Raji (cell line): Measurements from ENCODE around the gene UNC5A.

Source experiments
- POLR2A ChIP-seq: IDR thresholded peaks from 2 replicates; pipeline ENCODE4 v1.6.1; 2011; ENCODE audit warnings: low read depth, low read length, control low read depth; ENCODE audit not compliant: insufficient read depth

The UNC5A gene

GRCh38 chr5:176778921-176779465 is 31.4 kb upstream of the UNC5A start:
- TF ChIP-seq POLR2A = no peak

GRCh38 chr5:176779537-176779936 is 30.8 kb upstream of the UNC5A start:
- TF ChIP-seq POLR2A = no peak

DNA sequence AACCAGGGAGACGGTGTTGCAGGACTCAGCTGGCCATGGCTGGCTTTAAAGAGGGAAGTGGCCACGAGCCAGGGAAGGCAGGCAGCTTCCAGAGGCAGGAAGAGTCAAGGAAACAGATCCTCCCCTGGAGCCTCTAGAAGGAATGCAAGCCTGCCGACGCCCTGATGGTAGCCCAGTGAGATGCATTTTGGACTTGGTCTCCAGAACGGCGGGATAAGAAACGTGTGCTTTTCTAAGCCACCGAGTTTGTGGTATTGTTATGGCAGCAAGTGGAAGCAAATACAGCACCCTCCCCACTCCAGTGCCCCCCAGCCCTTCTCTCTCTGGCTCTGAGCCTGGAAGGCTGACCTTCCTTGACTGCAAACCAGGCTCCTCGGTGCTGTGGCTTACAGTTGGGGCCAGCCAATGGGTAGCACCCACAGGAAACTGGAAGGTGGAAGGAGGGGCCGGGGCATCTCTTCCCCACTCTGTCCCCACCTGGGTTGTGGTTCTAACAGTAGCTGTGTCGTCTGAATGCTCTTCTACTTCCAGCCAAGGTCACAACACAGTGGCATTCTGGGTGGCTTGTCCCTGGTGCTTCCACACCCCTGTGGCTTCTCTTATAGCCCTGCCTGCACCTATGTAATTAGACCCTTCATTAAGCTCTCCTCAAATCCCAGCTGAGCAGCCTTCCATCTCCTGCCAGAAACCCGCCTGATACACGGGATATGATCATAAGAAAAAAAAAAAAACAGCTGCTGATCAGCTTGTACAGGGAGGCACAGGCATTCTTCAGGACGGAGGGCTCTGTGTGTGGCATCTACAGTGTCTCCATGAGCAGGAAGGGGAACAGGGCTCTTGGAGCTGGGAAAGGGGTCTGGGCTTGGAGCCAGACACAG is 29.9 kb upstream of the UNC5A start:
- no peak for TF ChIP-seq POLR2A

GRCh38 chr5:176781054-176781375 is 29.3 kb upstream of the UNC5A start:
- no peak for TF ChIP-seq POLR2A

GRCh38 chr5:176781638-176782570 is 28.5 kb upstream of the UNC5A start:
- TF ChIP-seq POLR2A = no peak

DNA sequence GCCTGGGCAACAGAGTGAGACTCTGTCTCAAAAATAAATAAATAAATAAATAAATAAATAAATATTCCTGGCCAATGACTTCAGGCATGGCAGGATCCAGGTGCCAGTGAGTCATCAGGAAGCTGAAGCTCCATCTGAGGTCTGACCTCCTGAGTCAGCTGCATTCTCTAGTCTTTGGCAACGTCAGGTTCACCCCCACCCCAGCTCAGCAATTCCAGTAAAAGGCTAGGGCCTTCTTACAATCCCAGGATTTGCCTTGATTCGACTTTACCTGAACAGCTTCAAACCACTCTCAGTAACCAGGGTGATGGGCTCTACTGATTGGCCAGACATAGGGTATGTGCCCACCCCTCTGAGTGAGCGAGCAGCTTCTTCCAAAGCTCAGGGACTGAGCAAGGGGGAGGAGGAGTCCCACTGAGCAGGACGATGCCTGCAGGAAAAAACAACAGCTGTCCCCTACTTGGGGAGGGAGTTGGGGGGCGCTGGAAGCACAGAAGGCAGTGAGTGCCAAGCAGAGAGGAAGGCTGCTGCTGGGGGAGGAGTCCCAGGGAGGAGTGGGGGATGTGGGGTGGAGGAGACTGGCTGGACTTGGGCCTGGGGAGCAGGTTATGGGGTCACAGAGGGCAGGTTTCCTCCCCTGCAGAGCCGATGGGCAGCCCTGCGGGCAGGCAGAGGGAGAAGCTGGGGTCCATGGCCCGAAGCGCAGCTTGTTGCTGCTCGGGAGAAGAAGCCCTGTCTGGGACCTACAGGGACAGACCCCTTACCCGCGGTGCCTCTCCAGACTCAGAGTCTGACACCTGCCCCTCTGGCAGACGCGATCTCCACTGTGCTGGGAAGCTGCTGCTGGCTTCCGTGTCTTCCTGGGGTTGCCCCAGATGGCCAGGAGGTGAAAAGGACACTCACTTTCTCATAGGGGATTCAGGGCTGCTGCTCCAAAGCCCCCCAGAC is 25.9 kb upstream of the UNC5A start:
- no peak for TF ChIP-seq POLR2A

- TF ChIP-seq POLR2A = no peak
Measured at GRCh38 chr5:176785184-176786145, 24.9 kb upstream of the UNC5A start.

DNA sequence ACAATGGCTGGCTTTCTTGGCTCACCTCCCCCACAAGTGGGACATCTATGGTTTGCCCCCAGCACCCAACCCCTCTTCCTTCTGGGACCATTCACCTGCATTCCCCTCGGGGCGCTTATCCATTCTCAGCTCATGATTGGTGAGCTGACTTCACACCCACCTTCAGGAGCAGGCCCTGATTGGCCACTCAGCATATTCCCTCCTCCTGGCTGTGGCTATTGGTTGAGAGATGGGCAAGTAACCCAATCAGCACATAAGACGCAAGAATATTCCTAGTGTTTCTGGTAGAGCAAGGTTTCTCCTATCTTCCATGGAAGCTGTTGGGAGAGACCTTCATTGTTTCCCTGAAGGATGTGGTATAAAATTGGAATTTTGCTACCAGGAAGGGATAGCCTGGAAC is 22.7 kb upstream of the UNC5A start:
- TF ChIP-seq POLR2A = no peak

- TF ChIP-seq POLR2A = no peak
Measured at GRCh38 chr5:176788091-176788490, 22.3 kb upstream of the UNC5A start.

DNA sequence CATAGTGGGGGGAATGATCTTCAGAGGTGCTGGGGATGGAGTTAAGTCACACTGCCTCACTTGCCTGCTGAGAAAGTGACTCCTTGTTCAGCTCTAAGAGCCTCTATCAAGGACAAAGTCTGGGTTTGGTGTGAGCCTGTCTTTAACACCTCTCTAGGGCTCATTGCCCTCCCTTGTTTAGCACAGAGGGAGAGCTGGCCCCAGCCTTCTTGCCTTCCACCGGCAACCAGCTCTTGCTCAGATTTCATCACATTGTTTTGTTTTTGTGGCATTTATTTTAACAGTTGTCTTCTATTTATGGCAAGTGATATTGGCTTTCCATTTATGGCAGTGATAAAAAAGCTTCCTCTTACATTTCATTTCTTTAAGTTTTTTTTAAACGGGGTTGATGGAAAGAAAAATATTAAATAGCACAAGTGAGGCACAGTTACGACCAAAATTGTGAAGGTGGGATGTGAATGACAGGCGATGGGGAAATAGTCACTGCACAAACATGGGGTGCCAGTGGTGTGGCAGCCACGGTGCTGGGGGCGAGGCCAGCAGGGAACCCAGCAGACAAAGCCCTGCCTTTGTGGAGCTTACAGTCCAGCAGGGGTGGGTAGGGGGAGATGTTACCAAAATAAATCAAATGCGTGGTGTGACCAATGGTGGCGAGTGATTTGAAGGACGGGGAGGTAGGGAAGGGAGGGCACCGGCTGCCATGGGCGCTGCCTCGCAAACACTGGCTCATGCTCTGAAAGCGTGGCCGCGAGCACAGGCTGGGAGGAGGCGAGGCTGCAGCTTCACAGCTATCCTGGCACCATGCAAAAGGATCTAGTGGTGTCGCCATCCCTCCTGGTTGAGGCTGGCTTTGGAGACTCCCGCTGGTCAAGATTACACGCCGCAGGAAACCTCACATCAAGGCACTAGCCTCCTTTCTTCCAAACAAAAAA is 21.2 kb upstream of the UNC5A start:
- no peak for TF ChIP-seq POLR2A

GRCh38 chr5:176789873-176790615 is 20.3 kb upstream of the UNC5A start:
- TF ChIP-seq POLR2A = no peak

- TF ChIP-seq POLR2A = no peak
Measured at GRCh38 chr5:176790941-176791340, 19.4 kb upstream of the UNC5A start.
